IPS DF 6.9 (cell line): ENCODE data around the gene TUBGCP2.

Experiments used
- DNase-seq: peaks from one replicate; pipeline ENCODE4 v3.0.0-alpha.2; 2013; ENCODE audit warnings: low read depth, low spot score
- H3K27ac ChIP-seq: one replicate; pipeline ENCODE4 v1.5.1; 2013; ENCODE audit warnings: low read length, control low read depth
- H3K27me3 ChIP-seq: 2 replicates; pipeline ENCODE4 v1.6.1; 2013; ENCODE audit warnings: mild to moderate bottlenecking, low read length; ENCODE audit not compliant: control insufficient read depth, insufficient read depth
- H3K36me3 ChIP-seq: 2 replicates; pipeline ENCODE4 v1.6.1; 2013; ENCODE audit warnings: low read length; ENCODE audit not compliant: control insufficient read depth, insufficient read depth
- H3K4me1 ChIP-seq: 2 replicates; pipeline ENCODE4 v1.6.1; 2013; ENCODE audit warnings: low read length; ENCODE audit not compliant: control insufficient read depth, insufficient read depth
- H3K4me3 ChIP-seq: 2 replicates; pipeline ENCODE4 v1.5.1; 2013; ENCODE audit warnings: mild to moderate bottlenecking, low read length
- H3K9me3 ChIP-seq: 2 replicates; pipeline ENCODE4 v1.6.1; 2013; ENCODE audit warnings: low read length, inconsistent platforms; ENCODE audit not compliant: control insufficient read depth, insufficient read depth
- WGBS: extraction: QIAGEN DNeasy Blood & Tissue Kit; methylation state at CpG from one replicate; pipeline ENCODE4 v1.1.7; 2013; ENCODE audit warnings: mixed read lengths, missing lambda C conversion rate; ENCODE audit not compliant: insufficient read length, insufficient coverage; 5-methylcytosine and 5-hydroxymethylcytosine counted together

The TUBGCP2 gene

GRCh38 chr10:133264461-133264860, 44.2 kb downstream of the TUBGCP2 start:
- Histone ChIP-seq H3K27me3 (no peaks in the 10 kb centered on the region), H3K27ac (no peak overlapping the region), H3K36me3 (no peaks in the 10 kb centered on the region), H3K4me1 (peaks cover 3% of the 10 kb centered on the region), H3K9me3 (no peaks in the 10 kb centered on the region), H3K4me3 (no peak overlapping the region)
- no peak for DNase-seq
- WGBS = no CpG with 5 or more reads among the region's 9 CpGs

DNA sequence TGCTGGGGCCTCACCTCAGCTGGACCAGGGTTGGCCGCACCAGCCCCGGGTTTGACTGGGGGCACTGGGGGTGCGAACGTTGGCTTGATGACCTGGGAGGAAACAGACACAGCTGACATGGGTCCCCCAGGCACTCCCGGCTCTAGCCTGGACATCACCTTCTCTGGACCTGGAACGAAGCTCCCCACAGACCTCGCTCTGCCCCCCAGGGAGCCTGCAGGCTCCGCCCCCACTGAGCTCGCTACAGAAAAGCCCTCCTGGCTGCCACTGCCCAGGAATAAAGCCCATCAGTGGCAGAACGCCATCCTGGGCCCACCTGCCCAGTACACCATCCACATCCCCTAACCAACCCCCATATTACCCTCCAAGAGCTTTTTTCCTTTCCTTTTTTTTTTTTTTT, 45.0 kb downstream of the TUBGCP2 start:
- WGBS = no CpG with 5 or more reads among the region's 10 CpGs
- Histone ChIP-seq H3K27me3 (no peaks in the 10 kb centered on the region), H3K4me3 (no peak overlapping the region), H3K4me1 (peaks cover 4% of the 10 kb centered on the region), H3K27ac (no peak overlapping the region), H3K36me3 (no peaks in the 10 kb centered on the region; the same call in 1 of the 2 replicates), H3K9me3 (no peaks in the 10 kb centered on the region)
- DNase-seq = no peak

DNA sequence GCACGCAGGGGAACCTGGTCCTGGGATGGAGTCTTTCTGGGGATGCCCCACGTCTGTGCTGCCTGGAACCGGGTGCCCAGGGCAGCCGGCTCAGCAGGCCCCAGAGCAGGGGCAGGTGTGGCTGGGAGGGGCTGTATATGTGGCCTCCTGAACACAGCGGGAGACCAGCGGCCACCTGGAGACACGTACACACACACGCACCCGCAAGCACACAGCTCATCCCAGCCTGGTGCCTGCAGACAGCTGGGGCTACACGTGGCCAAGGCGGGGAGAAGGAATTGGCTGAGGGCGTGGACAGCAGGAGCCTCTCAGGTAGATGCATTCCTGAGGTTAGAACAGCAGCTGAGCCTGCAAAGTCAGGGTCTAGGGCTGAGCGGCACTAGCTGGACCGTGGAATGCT, 46.0 kb downstream of the TUBGCP2 start:
- no peak for DNase-seq
- no CpG with 5 or more reads among the region's 14 CpGs for WGBS
- Histone ChIP-seq H3K9me3 (no peaks in the 10 kb centered on the region), H3K4me3 (no peak overlapping the region), H3K36me3 (no peaks in the 10 kb centered on the region; the same call in 1 of the 2 replicates), H3K4me1 (peaks cover 10% of the 10 kb centered on the region), H3K27me3 (no peaks in the 10 kb centered on the region), H3K27ac (no peak overlapping the region)

- WGBS = no CpG with 5 or more reads among the region's 79 CpGs
- Histone ChIP-seq H3K9me3 (no peaks in the 10 kb centered on the region), H3K4me1 (peaks cover 11% of the 10 kb centered on the region), H3K27ac (no peak overlapping the region), H3K27me3 (no peaks in the 10 kb centered on the region), H3K4me3 (peak overlapping the region; percentile 82), H3K36me3 (no peaks in the 10 kb centered on the region; the same call in 1 of the 2 replicates)
- no peak for DNase-seq
Measured at GRCh38 chr10:133261726-133262325, 46.8 kb downstream of the TUBGCP2 start.

- Histone ChIP-seq H3K4me1 (peaks cover 11% of the 10 kb centered on the region), H3K9me3 (no peaks in the 10 kb centered on the region), H3K4me3 (peak overlapping the region; percentile 82; the same call in 1 of the 2 replicates), H3K27me3 (no peaks in the 10 kb centered on the region), H3K27ac (no peak overlapping the region), H3K36me3 (no peaks in the 10 kb centered on the region; the same call in 1 of the 2 replicates)
- DNase-seq = no peak
- WGBS = no CpG with 5 or more reads among the region's 50 CpGs
Measured at GRCh38 chr10:133260895-133261725, 47.6 kb downstream of the TUBGCP2 start.

DNA sequence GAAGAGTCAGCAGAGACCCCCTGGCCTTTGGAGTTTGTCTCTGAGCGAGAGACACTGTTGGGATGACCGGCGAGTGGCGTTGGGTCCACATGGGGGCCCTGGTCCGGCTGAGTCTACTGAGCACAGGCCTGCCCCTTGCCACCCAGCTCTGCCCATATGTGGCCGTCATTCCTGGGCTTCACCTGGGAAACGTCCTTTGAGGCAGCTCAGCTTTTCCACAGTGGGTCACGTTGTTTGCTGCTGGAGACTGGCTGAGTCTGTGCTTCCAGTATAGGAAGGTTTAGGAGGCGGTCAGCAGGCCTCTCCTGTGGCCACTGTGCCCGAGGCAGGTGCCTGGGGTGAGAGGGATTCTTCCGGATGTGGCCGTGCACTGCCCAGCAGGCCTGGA, 49.1 kb downstream of the TUBGCP2 start:
- Histone ChIP-seq H3K9me3 (no peaks in the 10 kb centered on the region), H3K4me3 (no peak overlapping the region), H3K27ac (no peak overlapping the region), H3K27me3 (no peaks in the 10 kb centered on the region), H3K36me3 (no peaks in the 10 kb centered on the region; the same call in 1 of the 2 replicates), H3K4me1 (peaks cover 11% of the 10 kb centered on the region)
- no CpG with 5 or more reads among the region's 12 CpGs for WGBS
- no peak for DNase-seq

- no CpG with 5 or more reads among the region's 24 CpGs for whole genome bisulfite sequencing
- Histone ChIP-seq H3K4me1 (peaks cover 11% of the 10 kb centered on the region), H3K9me3 (no peaks in the 10 kb centered on the region), H3K36me3 (no peaks in the 10 kb centered on the region; the same call in 1 of the 2 replicates), H3K27ac (no peak overlapping the region), H3K4me3 (no peak overlapping the region), H3K27me3 (no peaks in the 10 kb centered on the region)
- no peak for DNase-seq
Measured at GRCh38 chr10:133258818-133259601, 49.7 kb downstream of the TUBGCP2 start.

GRCh38 chr10:133258066-133258817, 50.4 kb downstream of the TUBGCP2 start:
- Histone ChIP-seq H3K4me1 (peaks cover 11% of the 10 kb centered on the region), H3K27me3 (no peaks in the 10 kb centered on the region), H3K9me3 (no peaks in the 10 kb centered on the region), H3K36me3 (no peaks in the 10 kb centered on the region; the same call in 1 of the 2 replicates), H3K4me3 (no peak overlapping the region), H3K27ac (no peak overlapping the region)
- DNase-seq = no peak
- no CpG with 5 or more reads among the region's 21 CpGs for WGBS

GRCh38 chr10:133257489-133258065, 51.1 kb downstream of the TUBGCP2 start:
- WGBS = no CpG with 5 or more reads among the region's 27 CpGs
- Histone ChIP-seq H3K27ac (no peak overlapping the region), H3K9me3 (no peaks in the 10 kb centered on the region), H3K27me3 (no peaks in the 10 kb centered on the region), H3K4me3 (peak overlapping the region; percentile 16; the same call in 1 of the 2 replicates), H3K4me1 (peaks cover 11% of the 10 kb centered on the region), H3K36me3 (no peaks in the 10 kb centered on the region; the same call in 1 of the 2 replicates)
- DNase-seq = no peak
